HG03565 (cell line): ENCODE results near the gene CRYBB2.
"Not testable (repeated sequence)": the region's sequence is repeated elsewhere in the genome, so short reads cannot be mapped to it uniquely, and the experiment has no call there.

ENCODE experiments used
- ATAC-seq: cut with Tn5 transposase; IDR thresholded peaks from one replicate; pipeline ENCODE4 v1.9.1; 2021; ENCODE audit warnings: mild to moderate bottlenecking, moderate library complexity; ENCODE audit not compliant: unreplicated experiment

The CRYBB2 gene

GRCh38 chr22:25199731-25200520 is 19.5 kb upstream of the CRYBB2 start, which contains the start of gene CRYBB3:
Gene CRYBB3, plus strand, starts transcription at chr22:25199858. Its CDS starts 1,539 bp downstream, at chr22:25201397.
- ATAC-seq, result no peak

GRCh38 chr22:25200967-25201366 is 18.5 kb upstream of the CRYBB2 start:
- ATAC-seq, result no peak

- no peak for ATAC-seq
Observed at GRCh38 chr22:25201557-25202273, 17.7 kb upstream of the CRYBB2 start.

- no peak for ATAC-seq
Observed at GRCh38 chr22:25202290-25202921, 17.0 kb upstream of the CRYBB2 start.

- no peak for ATAC-seq
Observed at GRCh38 chr22:25203082-25203481, 16.4 kb upstream of the CRYBB2 start.

GRCh38 chr22:25204547-25204946 is 14.9 kb upstream of the CRYBB2 start:
- not testable (repeated sequence) for ATAC-seq

DNA sequence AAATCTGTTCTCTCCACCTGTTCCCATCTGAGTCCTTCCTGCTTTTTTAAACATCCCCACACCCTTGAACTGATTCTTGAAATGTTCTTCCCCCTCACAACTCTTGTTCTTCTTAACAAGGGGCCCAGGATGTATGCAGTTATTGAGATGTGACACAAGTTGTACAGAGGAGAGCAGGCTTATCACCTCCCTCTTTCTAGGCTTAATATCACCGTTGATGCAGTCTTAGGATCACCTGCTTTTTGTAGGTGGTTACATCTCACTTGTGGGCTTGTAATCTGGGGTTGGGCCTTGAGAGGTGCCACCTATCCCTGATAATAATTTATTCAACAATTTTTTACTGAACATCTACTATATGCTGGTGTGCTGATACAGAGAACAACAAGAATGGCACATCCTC is 13.6 kb upstream of the CRYBB2 start:
- ATAC-seq, result no peak

DNA sequence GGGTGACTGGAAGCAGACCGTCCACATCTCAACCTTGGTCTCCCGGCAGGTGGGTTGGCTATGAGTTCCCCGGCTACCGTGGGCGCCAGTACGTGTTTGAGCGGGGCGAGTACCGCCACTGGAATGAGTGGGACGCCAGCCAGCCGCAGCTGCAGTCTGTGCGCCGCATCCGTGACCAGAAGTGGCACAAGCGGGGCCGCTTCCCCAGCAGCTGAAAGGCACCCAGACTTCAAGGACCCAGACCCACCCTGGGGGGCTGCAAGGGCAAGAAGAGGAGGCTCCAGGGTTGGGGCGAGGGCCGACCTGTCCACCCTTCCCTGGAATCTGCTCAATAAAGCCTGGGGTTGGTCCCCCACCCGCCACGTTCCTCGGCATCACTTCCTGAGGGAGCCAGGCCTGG is 12.4 kb upstream of the CRYBB2 start:
- no peak for ATAC-seq

DNA sequence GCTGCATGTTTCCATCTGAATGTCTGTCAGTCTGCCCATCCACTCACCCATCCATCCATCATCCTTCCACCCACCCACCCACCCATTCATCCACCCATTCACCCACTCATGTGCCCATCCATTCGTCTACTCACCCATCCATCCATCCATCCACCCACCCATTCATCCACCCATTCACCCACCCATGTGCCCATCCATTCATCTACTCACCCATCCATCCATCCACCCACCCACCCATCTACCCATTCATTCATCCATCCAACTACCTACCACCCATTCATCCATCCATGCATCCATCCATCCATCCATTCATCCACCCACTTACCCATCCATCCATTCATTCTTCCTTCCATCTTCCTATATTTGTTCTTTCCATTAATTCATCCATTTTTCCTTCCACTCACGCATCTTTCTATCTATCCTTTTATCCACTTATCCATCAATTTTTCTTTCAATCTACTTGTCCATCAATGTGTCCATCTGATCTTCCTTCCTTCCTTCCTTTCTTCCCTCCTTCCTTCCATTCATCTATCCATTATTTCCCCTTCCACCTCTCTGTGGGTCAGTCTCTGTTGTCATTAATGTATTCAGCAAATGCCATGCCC is 11.8 kb upstream of the CRYBB2 start:
- no peak for ATAC-seq

DNA sequence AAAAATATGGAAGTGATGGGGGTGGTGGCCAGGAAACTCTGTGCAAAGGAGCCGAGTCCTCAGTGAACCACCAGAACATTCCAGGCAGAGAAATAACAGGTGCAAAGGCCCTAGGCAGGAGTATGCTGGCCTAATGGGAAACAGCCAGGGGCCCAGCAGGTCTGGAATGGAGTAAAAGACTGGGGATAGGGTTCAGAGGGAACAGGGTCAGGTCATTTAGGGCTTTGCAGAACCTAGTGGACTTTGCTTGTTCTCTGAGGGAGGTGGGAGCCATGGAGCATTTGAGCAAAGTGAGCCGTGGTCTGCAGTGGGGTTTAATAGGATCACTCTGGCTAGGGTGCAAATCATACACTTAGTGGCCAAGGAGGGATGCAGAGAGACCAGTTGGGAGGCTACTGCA is 11.1 kb upstream of the CRYBB2 start:
- ATAC-seq, result no peak

- ATAC-seq, result no peak
Observed at GRCh38 chr22:25208743-25209505, 10.5 kb upstream of the CRYBB2 start.

GRCh38 chr22:25210793-25211192 is 8.6 kb upstream of the CRYBB2 start:
- ATAC-seq, result no peak

GRCh38 chr22:25212337-25212736 is 7.1 kb upstream of the CRYBB2 start:
- ATAC-seq, result no peak

DNA sequence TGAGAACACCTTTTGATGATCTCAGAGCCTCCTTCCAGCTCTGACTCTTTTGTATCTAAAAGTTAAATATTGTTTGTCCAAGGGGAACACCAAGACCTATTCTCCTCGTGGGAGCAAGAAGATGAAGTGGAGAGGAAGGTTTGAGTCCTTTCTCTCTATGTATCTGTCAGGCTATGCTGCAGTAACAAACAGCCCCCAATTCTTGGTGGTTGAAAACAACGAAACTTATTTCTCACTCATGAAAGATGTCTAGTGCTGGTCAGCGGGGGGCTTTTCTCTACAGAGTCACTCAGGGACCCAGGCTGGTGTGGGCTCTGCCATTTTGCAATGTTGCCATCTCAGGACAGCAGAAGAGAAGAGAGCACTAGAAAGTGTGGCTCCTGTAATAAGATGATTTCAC is 6.2 kb upstream of the CRYBB2 start:
- no peak for ATAC-seq

GRCh38 chr22:25216230-25216629 is 3.2 kb upstream of the CRYBB2 start:
- ATAC-seq, result no peak

- ATAC-seq, result no peak
Observed at GRCh38 chr22:25219948-25220442, 556 bp downstream of the CRYBB2 start.

DNA sequence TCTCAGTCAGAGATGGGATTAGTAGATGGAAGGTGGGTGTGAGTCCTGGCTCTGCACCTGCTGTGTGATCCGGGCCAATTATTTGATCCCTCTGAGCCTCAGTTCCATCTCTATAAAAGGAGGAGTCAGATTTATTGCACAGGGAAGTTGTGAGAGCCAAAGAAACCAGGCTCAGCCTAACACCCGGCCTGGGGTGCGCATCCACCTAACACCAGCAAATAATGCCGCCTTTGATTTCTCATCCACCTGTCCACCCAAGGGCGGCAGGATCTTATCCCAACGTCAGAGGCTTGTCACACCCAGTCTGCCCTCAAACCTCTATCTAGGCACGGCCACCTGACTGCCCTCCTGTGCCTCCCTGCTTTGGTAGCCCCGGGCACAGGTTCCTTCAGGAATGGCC is 2.4 kb downstream of the CRYBB2 start:
- ATAC-seq, result no peak

DNA sequence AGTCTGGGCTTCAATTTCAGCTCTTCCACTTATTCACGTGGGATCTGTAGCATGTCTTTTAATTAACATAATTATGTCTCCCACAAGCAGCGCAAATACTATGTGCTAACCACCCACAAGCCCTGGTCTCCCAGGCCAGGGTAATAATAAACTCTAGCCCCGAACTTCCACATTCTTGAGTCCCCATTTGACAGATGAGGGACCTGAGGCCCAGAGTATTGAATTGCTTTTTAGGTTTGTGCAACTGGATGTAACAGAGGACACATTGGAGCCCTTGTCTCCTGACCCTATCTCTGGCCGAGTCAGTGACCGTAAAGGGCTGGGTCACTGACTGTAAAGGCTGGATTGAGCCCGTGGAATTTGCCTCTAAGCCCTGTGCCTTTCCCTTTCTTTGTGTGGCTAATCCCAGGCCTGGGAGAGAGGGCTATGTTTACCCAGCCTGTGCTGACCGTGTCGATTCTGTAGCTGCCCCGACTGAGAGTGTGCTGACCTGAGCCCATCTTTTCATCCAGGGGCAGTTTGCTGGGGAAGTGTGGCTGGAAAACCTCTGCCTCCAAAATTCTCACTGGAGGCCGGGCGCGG is 3.9 kb downstream of the CRYBB2 start:
- ATAC-seq, result no peak

GRCh38 chr22:25228822-25229221 is 9.4 kb downstream of the CRYBB2 start:
- no peak for ATAC-seq

DNA sequence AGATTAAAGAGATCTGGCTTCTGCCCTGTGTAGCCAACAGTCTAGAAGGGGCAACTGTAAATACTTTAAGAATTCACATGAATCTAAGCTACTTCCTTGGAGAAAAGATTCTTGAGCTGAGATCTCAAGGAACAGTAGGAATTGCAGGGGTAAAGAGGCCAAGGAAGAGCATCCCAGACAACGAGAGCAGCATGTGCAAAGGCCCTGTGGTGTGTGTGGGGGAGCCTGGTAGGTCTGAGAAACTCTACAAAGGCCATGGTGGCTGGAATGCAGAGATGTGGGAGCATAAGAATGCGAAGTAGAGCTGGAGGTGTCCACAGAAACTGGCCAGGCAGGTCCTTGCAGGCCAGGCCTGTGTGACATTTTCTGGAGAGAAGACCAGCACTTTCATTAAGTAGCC is 11.3 kb downstream of the CRYBB2 start:
- ATAC-seq, result not testable (repeated sequence)
